SJSA1 (cell line): ENCODE data around the gene BAIAP2L1. TPM values are rescaled to one million over a fixed set of nuclear protein-coding genes. Genes with fewer than 3 reads are reported as not detected.
"Not testable (repeated sequence)": the region's sequence is repeated elsewhere in the genome, so short reads cannot be mapped to it uniquely, and the experiment has no call there.

Source experiments
- DNase-seq, 2 experiments: peaks; one replicate each; pipeline ENCODE4 v3.0.0-alpha.2; 2015 to 2020; ENCODE audit warnings: low spot score in 2 of 2, low read depth in 1 of 2
- H3K27ac ChIP-seq: fragments of 250-450 bp; sonication (Bioruptor Pico); 2 replicates; pipeline ENCODE4 v1.5.1; 2020; ENCODE audit warnings: mild to moderate bottlenecking, moderate library complexity
- H3K27me3 ChIP-seq: fragments of 250-450 bp; sonication (Bioruptor Pico); replicated peaks from 2 replicates; pipeline ENCODE4 v1.5.1; 2020; ENCODE audit warnings: mild to moderate bottlenecking, moderate library complexity
- H3K36me3 ChIP-seq: fragments of 250-450 bp; sonication (Bioruptor Pico); 2 replicates; pipeline ENCODE4 v1.5.1; 2020; ENCODE audit warnings: mild to moderate bottlenecking
- H3K4me1 ChIP-seq: fragments of 250-450 bp; sonication (Bioruptor Pico); replicated peaks from 2 replicates; pipeline ENCODE4 v1.6.1; 2021; ENCODE audit warnings: mild to moderate bottlenecking
- H3K4me3 ChIP-seq: fragments of 250-450 bp; sonication (Bioruptor Pico); 2 replicates; pipeline ENCODE4 v1.5.1; 2020; ENCODE audit warnings: mild to moderate bottlenecking
- H3K9me3 ChIP-seq: fragments of 250-450 bp; sonication (Bioruptor Pico); replicated peaks from 2 replicates; pipeline ENCODE4 v1.5.1; 2020; ENCODE audit warnings: mild to moderate bottlenecking
- total RNA-seq: library from RNA; depleted of rRNA; stranded (reverse); fragments of >200 nt; shearing (Covaris generic); gene quantifications from 2 replicates; pipeline ENCODE4 v1.2.3, GENCODE V29; 2014

The BAIAP2L1 gene
- total RNA-seq, 1 experiment from 2014 or later: 15.9 TPM

DNA sequence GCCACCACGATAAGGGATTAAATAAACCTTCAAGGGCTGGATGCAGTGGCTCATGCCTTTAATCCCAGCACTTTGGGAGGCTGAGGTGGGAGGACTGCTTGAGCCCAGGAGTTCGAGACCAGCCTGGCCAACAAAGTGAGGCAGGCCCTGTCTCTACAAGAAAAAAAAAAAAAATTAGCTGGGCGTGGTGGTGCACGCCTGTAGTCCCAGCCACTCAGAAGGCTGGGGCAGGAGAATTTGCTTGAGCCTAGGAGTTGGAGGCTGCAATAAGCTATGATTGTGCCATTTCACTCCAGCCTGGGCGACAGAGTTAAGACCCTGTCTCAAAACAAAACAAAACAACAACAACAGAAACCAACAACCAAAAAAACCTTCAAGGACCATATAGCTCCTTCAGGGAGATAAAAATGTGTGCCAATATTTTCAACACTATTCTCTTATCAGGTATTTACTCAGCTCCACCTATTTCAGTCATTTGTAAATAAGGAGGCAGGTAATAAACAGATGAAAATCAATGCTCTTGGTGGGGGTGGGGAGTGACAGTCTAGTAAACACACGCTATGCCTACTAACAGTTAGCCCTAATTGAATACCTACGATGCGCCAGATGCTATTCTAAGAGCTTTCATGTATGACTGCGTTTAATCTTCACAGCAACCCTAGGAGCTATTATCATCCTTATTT is 13.2 kb downstream of the BAIAP2L1 start:
- Histone ChIP-seq H3K9me3 (no peaks in the 10 kb centered on the region; the same call in 1 of the 2 replicates), H3K27ac (no peak overlapping the region)

DNA sequence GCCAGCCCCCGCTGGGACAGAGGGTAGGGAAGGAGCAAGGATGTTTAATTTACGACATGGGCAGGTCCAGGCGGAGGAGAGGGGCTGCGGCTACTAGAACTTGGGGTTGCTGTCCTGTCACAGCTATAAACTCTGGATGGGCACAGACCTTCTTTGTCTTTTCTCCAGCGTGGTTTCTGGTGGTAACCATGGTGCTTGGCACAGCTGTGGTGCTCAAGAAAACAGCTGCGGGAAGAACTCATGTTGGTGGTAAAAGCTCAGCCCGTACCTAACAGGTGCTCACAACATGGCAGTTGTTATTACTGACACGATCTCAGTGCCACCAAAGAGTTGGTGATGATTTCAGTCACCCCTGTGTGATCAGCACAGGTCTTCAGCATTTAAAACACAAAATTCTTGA is 13.8 kb downstream of the BAIAP2L1 start:
- Histone ChIP-seq H3K4me3 (no peak overlapping the region), H3K27ac (no peak overlapping the region), H3K27me3 (no peaks in the 10 kb centered on the region), H3K9me3 (no peaks in the 10 kb centered on the region), H3K36me3 (no peaks in the 10 kb centered on the region), H3K4me1 (no peaks in the 10 kb centered on the region)
- no peak for DNase-seq

More for the DNA sequence above, 13.2 kb downstream of the BAIAP2L1 start:
- Histone ChIP-seq H3K36me3 (no peaks in the 10 kb centered on the region), H3K27me3 (no peaks in the 10 kb centered on the region), H3K4me3 (no peak overlapping the region), H3K4me1 (no peaks in the 10 kb centered on the region)
- no peak for DNase-seq

DNA sequence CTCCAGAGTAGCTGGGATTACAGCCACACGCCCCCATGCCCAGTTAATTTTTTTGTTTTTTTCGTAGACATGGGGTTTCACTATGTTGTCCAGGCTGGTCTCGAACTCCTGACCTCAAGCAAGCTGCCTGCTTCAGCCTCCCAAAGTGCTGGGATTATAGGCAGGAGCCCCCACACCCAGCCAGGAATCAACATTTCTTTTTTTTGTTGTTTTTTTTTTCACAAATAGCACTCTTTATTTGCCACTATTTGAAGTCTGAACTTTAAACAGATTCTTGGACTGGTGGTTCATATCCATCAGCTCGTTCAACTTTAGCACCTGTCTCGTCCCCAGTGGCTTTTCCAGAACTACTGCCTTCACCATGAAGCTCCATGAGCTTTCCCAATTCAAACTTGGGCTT is 15.4 kb downstream of the BAIAP2L1 start:
- not testable (repeated sequence) for H3K36me3 ChIP-seq, DNase-seq, H3K27ac ChIP-seq, H3K9me3 ChIP-seq, H3K4me3 ChIP-seq, H3K27me3 ChIP-seq, H3K4me1 ChIP-seq

DNA sequence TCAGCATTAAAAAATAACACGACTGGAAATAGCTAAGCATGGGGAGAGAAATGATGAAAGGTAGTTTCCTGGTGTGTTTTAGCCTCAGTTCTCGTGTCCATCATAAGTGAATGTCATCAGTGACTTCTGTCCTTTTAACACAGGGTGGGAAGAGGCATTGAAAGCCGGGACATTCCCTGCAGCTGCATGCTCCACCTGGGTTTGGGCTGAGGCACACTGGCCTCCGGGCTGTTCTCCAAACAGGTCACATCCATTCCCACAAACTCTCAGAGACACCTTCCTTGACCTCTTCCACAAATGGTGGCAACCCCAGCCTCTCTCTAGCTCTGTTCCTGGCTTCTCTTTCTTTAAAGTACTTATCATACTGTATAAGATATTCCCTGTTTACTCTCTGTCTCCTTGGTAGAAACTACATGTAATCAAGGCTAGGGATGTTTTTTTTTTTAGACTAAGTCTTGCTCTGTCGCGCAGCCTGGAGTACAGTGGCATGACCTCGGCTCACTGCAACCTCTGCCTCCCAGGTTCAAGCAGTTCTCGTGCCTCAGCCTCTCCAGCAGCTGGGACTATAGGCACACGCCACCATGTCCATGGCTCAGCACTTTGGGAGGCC is 22.6 kb downstream of the BAIAP2L1 start:
- Histone ChIP-seq H3K36me3 (no peaks in the 10 kb centered on the region), H3K27ac (no peak overlapping the region), H3K4me1 (no peaks in the 10 kb centered on the region), H3K4me3 (no peak overlapping the region), H3K27me3 (no peaks in the 10 kb centered on the region), H3K9me3 (no peaks in the 10 kb centered on the region)
- no peak for DNase-seq

DNA sequence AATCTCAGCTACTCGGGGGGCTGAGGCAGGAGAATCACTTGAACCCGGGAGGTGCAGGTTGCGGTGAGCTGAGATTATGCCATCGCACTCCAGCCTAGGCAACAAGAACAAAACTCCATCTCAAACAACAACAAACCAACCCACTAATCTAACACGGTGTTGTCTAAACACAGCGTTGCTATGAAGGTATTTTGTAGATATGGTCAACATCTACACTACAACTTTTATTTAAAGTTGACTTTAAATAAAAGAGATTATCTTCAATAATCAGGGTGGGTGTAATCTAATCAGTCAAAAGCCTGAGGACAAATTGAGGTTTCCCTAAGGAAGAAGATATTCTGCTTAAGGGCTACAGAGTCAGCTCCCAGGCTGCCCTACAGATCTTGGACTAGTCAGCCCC is 24.2 kb downstream of the BAIAP2L1 start:
- Histone ChIP-seq H3K27ac (no peak overlapping the region), H3K4me1 (no peaks in the 10 kb centered on the region), H3K9me3 (no peaks in the 10 kb centered on the region), H3K36me3 (no peaks in the 10 kb centered on the region), H3K4me3 (no peak overlapping the region), H3K27me3 (no peaks in the 10 kb centered on the region)
- DNase-seq: no peak

DNA sequence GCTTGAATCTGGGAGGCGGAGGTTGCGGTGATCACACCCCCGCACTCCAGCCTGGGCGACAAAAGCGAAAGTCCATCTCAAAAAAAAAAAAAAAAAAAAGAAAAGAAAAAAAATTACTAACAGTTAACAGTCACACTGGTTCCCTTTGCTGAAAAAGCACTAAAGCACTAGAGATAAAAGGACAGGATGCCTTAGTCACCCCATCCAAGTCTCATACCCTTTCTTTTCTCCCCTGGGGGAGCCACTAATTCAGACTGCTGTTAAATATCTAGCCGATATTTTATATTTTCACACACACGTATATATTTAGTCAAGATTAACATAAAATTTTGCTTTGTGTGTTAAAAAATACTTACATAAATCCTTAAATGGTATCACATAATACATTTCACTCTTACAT is 25.2 kb downstream of the BAIAP2L1 start:
- Histone ChIP-seq H3K27ac (no peak overlapping the region), H3K36me3 (no peaks in the 10 kb centered on the region), H3K4me1 (peaks cover 3% of the 10 kb centered on the region; the same call in 1 of the 2 replicates), H3K27me3 (no peaks in the 10 kb centered on the region), H3K9me3 (no peaks in the 10 kb centered on the region), H3K4me3 (no peak overlapping the region)
- DNase-seq: no peak

DNA sequence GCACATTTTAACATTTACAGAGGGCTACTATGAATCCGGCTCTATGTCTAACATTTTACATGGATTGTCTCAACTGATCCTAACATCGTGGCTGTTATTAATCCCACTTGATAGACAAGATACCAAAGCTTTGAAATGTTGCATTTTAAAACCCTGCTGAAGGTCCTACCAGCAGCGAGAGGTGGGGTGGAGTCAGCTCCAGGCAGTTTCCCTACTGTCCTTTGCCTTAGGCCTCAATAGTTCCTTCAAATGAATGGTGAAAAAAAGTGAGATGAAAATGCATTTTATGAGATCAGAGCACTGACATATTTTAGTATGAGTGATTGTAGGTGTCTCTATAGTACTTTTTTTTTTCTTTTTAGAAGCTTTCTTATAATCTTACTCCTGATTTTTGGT is 26.6 kb downstream of the BAIAP2L1 start:
- H3K27me3 ChIP-seq: no peaks in the 10 kb centered on the region
- H3K27ac ChIP-seq: no peak overlapping the region
- no peaks in the 10 kb centered on the region for H3K9me3 ChIP-seq
- no peaks in the 10 kb centered on the region for H3K36me3 ChIP-seq
- no peak for DNase-seq
- no peak overlapping the region for H3K4me3 ChIP-seq
- H3K4me1 ChIP-seq: peaks cover 3% of the 10 kb centered on the region; the same call in 1 of the 2 replicates

DNA sequence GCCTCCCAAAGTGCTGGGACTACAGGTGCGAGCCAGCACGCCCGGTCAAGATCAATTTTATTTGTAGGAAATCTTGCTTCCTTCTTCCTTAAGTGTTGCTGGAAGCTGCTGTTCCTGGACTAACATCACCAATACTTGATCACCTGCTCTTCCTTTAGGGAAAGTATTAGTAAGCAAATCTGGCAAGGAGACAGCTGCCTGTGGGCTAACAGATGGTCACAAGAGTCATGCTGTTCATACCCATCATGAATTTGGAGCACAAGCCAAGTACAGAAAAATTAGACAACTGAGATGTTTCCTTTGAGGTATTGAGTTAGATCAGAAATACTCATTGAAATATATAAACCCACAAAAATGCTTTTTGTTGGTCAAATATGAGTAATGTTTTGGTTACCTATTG is 27.9 kb downstream of the BAIAP2L1 start:
- no peaks in the 10 kb centered on the region for H3K9me3 ChIP-seq
- no peaks in the 10 kb centered on the region for H3K36me3 ChIP-seq
- peaks cover 3% of the 10 kb centered on the region; the same call in 1 of the 2 replicates for H3K4me1 ChIP-seq
- no peak overlapping the region for H3K4me3 ChIP-seq
- no peak for DNase-seq
- H3K27ac ChIP-seq: no peak overlapping the region
- H3K27me3 ChIP-seq: no peaks in the 10 kb centered on the region

DNA sequence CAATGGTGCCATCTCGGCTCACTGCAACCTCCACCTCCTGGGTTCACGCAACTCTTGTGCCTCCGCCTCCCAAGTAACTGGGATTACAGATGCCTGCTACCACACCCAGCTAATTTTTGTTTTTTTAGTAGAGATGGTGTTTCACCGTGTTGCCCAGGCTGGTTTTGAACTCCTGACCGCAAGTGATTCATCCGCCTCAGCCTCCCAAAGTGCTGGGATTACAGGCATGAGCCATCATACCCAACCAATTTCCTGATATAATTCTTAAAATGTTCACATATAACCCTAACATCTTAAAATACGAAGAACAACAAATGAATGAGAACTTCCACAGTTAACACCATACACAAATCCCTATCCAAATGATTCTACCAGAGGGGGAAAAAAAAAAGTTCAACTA is 31.2 kb downstream of the BAIAP2L1 start:
- Histone ChIP-seq H3K9me3 (no peaks in the 10 kb centered on the region), H3K4me3 (no peak overlapping the region), H3K36me3 (no peaks in the 10 kb centered on the region), H3K27me3 (no peaks in the 10 kb centered on the region), H3K27ac (no peak overlapping the region), H3K4me1 (peaks cover 3% of the 10 kb centered on the region; the same call in 1 of the 2 replicates)
- DNase-seq: no peak

DNA sequence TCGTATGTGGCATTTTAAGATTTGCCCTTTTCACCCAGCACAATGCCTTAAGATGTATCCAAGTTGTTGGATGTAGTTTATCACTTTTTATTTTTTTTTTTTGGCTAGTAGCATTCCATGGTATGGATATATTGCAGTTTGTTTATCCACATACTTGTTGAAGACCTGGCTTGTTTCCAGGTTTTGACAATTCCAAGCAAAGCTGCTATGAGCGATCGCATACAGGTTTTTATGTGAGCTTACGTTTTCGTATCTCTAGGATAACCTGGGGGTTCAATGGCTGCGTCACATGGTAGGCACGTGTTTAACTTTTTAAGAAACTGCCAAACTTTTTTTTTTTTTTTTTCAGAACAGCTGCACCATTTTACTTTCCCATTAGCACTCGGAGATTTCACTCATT is 32.2 kb downstream of the BAIAP2L1 start:
- DNase-seq: no peak

DNA sequence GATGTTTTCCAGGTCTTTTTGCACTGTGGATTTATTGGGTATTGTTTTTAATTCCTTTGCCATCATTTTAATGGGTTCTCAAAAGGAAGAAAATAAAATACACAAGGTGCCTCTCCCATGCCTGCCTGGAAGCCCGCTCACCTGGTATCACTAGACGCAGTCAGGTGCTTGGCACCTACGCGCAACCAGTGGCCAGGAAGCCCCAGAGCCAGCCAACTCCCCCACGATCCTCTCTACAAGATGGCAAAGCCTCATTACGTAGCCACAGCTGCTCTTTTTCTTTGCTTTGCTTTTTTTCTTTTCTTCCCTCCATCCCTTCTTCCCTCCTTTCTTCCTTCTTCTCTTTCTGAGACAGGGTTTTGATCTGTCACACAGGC is 34.3 kb downstream of the BAIAP2L1 start:
- Histone ChIP-seq H3K27me3 (no peaks in the 10 kb centered on the region), H3K9me3 (no peaks in the 10 kb centered on the region), H3K4me3 (no peak overlapping the region), H3K4me1 (peaks cover 3% of the 10 kb centered on the region; the same call in 1 of the 2 replicates), H3K36me3 (no peaks in the 10 kb centered on the region), H3K27ac (no peak overlapping the region)
- DNase-seq: no peak

More for the DNA sequence above, 32.2 kb downstream of the BAIAP2L1 start:
- H3K4me3 ChIP-seq: no peak overlapping the region
- H3K9me3 ChIP-seq: no peaks in the 10 kb centered on the region
- no peaks in the 10 kb centered on the region for H3K36me3 ChIP-seq
- no peaks in the 10 kb centered on the region for H3K27me3 ChIP-seq
- peaks cover 3% of the 10 kb centered on the region; the same call in 1 of the 2 replicates for H3K4me1 ChIP-seq
- no peak overlapping the region for H3K27ac ChIP-seq

DNA sequence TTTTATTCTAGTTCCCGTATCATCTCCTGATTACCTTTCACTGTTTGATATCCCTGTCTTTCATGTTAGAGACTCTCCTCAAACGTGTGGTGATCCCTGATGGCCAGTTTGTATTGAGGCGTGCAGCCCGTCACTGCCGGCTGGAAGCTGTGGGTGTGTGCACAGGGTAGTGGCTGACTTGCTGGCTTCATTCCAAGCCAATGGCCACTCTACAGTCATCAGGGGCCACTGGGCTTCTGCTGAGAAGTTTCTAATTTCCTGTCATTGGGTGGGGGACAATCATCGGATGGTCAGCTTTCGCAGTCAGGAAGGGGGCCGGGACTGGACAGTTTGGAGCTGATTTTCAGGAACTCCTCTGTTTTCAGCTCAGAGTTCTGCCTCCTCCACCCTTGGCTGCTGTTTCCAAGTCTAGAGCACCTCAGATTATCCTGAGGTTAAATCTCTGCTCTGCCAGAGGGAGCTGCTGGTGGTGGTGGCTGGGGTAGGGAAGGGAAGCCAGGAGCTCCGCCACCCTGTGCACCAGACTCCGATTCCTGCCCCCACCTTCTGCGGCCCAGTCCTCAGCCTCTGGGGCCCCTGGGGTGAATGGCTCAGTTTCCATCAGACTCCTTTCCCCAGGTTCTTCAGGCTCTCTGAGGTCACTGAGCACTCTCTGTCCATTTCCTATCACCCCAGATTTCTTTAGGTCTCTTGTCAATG is 34.9 kb downstream of the BAIAP2L1 start:
- DNase-seq: no peak
- Histone ChIP-seq H3K36me3 (no peaks in the 10 kb centered on the region), H3K27ac (no peak overlapping the region), H3K27me3 (no peaks in the 10 kb centered on the region), H3K4me1 (no peaks in the 10 kb centered on the region), H3K4me3 (no peak overlapping the region), H3K9me3 (no peaks in the 10 kb centered on the region)

DNA sequence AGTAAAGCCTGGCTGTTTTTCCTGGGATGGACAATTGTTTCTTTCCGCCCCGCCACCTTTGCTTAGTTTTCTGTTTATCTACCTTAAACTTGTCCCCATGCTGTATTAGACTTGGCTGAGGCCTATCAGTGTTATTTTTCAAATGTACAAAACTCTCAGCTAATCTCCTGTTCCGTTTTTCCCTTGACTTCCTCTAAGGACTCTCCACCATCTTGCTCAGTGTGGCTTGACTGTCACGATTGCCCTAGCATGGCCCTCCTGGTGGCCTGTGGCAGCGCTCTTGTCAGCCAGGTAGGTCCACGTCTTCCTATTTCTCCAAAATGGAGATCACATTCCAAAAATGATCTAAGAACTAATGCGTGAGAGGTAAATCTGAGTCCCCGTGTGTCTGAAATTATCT is 36.7 kb downstream of the BAIAP2L1 start:
- Histone ChIP-seq H3K36me3 (no peaks in the 10 kb centered on the region), H3K9me3 (no peaks in the 10 kb centered on the region), H3K4me1 (no peaks in the 10 kb centered on the region), H3K27me3 (no peaks in the 10 kb centered on the region), H3K27ac (no peak overlapping the region), H3K4me3 (no peak overlapping the region)
- DNase-seq: no peak

DNA sequence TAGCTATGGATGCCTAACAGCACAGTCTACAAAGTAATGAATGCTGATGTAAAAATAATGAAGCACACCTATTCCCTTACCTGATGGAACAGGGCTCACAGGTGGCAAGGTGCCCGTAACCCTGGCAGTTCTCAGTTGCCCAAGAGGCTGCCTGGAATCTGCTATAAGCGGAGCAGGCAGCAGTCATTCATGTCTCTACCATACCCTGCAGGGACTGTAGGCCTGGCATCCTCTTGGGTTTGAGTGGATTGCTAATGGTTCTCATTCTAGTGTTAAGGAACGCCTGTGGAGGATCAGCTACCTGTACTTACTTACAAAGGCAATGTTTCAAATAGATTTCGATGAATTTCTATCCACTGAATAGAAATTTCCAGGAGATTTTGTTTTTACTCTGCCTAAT is 38.4 kb downstream of the BAIAP2L1 start:
- no peaks in the 10 kb centered on the region for H3K9me3 ChIP-seq
- H3K27me3 ChIP-seq: no peaks in the 10 kb centered on the region
- no peak overlapping the region for H3K4me3 ChIP-seq
- H3K27ac ChIP-seq: no peak overlapping the region
- H3K36me3 ChIP-seq: no peaks in the 10 kb centered on the region
- H3K4me1 ChIP-seq: no peaks in the 10 kb centered on the region
- DNase-seq: no peak
